Neural crest cell (in vitro differentiated cells): ENCODE results near the gene DIAPH2. TPM values are rescaled to one million over a fixed set of nuclear protein-coding genes. Genes with fewer than 3 reads are reported as not detected.

Source experiments
- DNase-seq: peaks from one replicate; pipeline ENCODE4 v3.0.0; 2021; ENCODE audit warnings: low read depth, mixed read lengths, low spot score
- H3K27ac Mint-ChIP-seq: one replicate; pipeline ENCODE4 v1.8.0; 2021; ENCODE audit warnings: mild to moderate bottlenecking, mixed read lengths; ENCODE audit not compliant: unreplicated experiment
- H3K27me3 Mint-ChIP-seq: 2 replicates; pipeline ENCODE4 v1.8.0; 2021; ENCODE audit warnings: low read depth, mild to moderate bottlenecking, mixed read lengths
- H3K36me3 Mint-ChIP-seq: 2 replicates; pipeline ENCODE4 v1.8.0; 2021; ENCODE audit warnings: low read depth, mild to moderate bottlenecking, mixed read lengths
- H3K4me1 Mint-ChIP-seq: 2 replicates; pipeline ENCODE4 v1.8.0; 2021; ENCODE audit warnings: mixed read lengths
- H3K4me3 Mint-ChIP-seq: one replicate; pipeline ENCODE4 v1.8.0; 2021; ENCODE audit warnings: mild to moderate bottlenecking, mixed read lengths
- H3K9me3 Mint-ChIP-seq: 2 replicates; pipeline ENCODE4 v1.8.0; 2021; ENCODE audit warnings: mixed read lengths
- CTCF ChIP-seq: fragments of 200-600 bp; sonication (generic); conservative IDR thresholded peaks from 2 replicates; pipeline ENCODE4 v1.5.0; 2021; ENCODE audit warnings: antibody characterized with exemption, mild to moderate bottlenecking
- total RNA-seq: library from RNA; stranded (reverse); gene quantifications from 2 replicates; pipeline ENCODE4 v1.2.1, GENCODE V29; 2021

Gene DIAPH2
- total RNA-seq, 1 donor from 2014 or later, result 8.4 TPM

GRCh38 chrX:96997196-96997595 is 312.6 kb downstream of the DIAPH2 start:
- no peak for DNase-seq
- TF ChIP-seq CTCF, result no peak
- Mint-ChIP-seq H3K9me3 (peaks cover 2% of the 10 kb centered on the region), H3K4me1 (no peaks in the 10 kb centered on the region), H3K36me3 (peaks cover 5% of the 10 kb centered on the region), H3K4me3 (no peak overlapping the region), H3K27ac (no peak overlapping the region), H3K27me3 (no peaks in the 10 kb centered on the region)

- H3K4me3 Mint-ChIP-seq, result no peak overlapping the region
- H3K9me3 Mint-ChIP-seq, result peaks cover 9% of the 10 kb centered on the region
- no peaks in the 10 kb centered on the region for H3K4me1 Mint-ChIP-seq
- DNase-seq, result no peak
- H3K36me3 Mint-ChIP-seq, result peaks cover 8% of the 10 kb centered on the region
- no peak overlapping the region for H3K27ac Mint-ChIP-seq
- TF ChIP-seq CTCF, result no peak
- H3K27me3 Mint-ChIP-seq, result no peaks in the 10 kb centered on the region
Measured at GRCh38 chrX:97000682-97001368, 316.2 kb downstream of the DIAPH2 start.

- H3K27ac Mint-ChIP-seq, result no peak overlapping the region
- peaks cover 7% of the 10 kb centered on the region for H3K36me3 Mint-ChIP-seq
- peaks cover 11% of the 10 kb centered on the region for H3K9me3 Mint-ChIP-seq
- no peak overlapping the region for H3K4me3 Mint-ChIP-seq
- no peaks in the 10 kb centered on the region for H3K4me1 Mint-ChIP-seq
- no peak for DNase-seq
- H3K27me3 Mint-ChIP-seq, result no peaks in the 10 kb centered on the region
- no peak for TF ChIP-seq CTCF
Measured at GRCh38 chrX:97006167-97006566, 321.5 kb downstream of the DIAPH2 start.

- peaks cover 15% of the 10 kb centered on the region for H3K4me1 Mint-ChIP-seq
- H3K27ac Mint-ChIP-seq, result no peak overlapping the region
- peaks cover 4% of the 10 kb centered on the region for H3K36me3 Mint-ChIP-seq
- no peak for TF ChIP-seq CTCF
- no peak for DNase-seq
- no peaks in the 10 kb centered on the region for H3K27me3 Mint-ChIP-seq
- no peak overlapping the region for H3K4me3 Mint-ChIP-seq
- H3K9me3 Mint-ChIP-seq, result peaks cover 4% of the 10 kb centered on the region
Measured at GRCh38 chrX:97009391-97009790, 324.7 kb downstream of the DIAPH2 start.

- Mint-ChIP-seq H3K4me1 (peaks cover 28% of the 10 kb centered on the region), H3K9me3 (no peaks in the 10 kb centered on the region), H3K27me3 (no peaks in the 10 kb centered on the region), H3K4me3 (no peak overlapping the region), H3K36me3 (no peaks in the 10 kb centered on the region), H3K27ac (no peak overlapping the region)
- DNase-seq, result no peak
- no peak for TF ChIP-seq CTCF
Measured at GRCh38 chrX:97011540-97011939, 326.9 kb downstream of the DIAPH2 start.
